IPS DF 19.7 (cell line): ENCODE data around the gene ZNF497.
A peak's percentile ranks its signal among the peaks of the same experiment; 100 is the strongest.
"Not testable (repeated sequence)": the region's sequence is repeated elsewhere in the genome, so short reads cannot be mapped to it uniquely, and the experiment has no call there.

Experiments used
- DNase-seq: peaks from one replicate; pipeline ENCODE4 v3.0.0-alpha.2; 2013; ENCODE audit warnings: low read depth, low spot score

Gene ZNF497

DNA sequence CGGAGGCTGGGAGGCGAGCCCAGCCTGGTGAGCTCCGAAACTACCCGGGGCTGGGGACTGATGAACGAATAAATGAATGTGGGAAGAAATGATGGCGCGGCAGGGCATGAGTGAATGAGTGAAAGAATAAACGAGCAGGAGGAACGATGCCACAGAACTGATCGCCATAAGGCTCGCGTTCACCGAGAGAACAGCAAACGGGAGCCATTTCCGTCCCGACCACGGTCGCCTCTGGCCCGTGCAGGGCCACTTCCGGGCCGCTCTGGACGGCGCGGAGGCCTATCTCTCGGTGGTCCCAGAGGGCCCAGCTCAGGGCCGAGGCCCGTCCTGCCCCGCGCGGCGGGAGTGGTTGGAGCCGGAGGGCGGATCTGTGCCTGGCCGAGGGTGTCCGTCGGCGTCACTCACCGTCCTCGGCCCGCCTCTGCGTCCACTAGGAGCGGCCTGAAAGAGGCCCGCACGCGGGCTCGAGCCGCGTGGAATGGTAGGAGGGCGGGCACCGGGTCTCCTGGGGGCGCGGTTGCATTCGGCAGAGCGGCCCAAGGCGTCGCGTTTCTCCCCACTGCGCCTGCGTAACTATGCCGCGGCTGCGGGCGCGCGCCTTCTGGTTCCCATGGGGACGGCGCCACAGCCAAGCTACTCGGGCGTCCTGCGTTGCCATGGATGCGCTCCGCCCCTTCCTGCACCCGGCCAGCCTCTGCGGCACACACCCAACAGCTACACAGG, at the start of gene ZNF497:
Gene ZNF497 (minus strand): TSS at position 480 of the 723 bp plus-strand sequence. CDS start 5,116 bp downstream, outside the sequence.
- peak; percentile 78 for DNase-seq

DNA sequence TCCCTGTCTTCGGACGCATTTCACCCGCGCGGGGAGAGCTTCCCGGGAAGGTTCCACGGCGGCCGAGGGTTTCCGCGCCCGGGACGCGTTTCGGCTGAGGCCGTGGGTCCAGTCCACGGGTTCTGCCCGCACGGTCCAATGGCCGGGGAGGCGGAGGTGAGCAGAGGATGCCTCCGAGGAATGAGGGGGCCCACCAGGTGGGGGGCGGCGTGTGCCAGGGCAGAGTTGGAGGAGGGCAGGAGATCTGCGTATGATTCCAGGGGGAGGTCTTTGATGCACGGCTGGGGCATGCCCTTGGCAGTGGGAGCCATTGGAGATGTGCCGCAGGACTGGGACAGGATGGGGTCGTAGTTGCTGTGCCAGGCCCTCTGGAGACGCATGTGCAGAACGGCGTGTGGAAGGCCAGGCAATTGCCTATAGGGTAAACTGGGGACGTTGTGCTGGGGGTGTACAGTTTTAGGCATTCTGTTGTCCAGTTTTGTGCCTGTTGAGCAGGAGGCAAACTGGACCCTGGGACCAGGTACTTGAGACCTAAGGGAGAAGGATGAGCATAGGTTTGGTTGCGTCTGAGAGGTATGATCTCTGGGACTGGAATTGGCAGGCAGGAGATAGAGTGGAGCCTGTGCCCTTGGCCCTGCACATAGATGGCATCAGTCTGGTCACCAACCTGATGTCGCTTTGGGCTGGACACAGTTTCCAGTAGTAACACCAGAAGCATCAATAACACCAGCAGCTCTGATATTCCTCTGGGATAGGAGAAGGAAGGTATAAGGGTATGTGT, 46.6 kb upstream of the ZNF497 start:
- no peak for DNase-seq

DNA sequence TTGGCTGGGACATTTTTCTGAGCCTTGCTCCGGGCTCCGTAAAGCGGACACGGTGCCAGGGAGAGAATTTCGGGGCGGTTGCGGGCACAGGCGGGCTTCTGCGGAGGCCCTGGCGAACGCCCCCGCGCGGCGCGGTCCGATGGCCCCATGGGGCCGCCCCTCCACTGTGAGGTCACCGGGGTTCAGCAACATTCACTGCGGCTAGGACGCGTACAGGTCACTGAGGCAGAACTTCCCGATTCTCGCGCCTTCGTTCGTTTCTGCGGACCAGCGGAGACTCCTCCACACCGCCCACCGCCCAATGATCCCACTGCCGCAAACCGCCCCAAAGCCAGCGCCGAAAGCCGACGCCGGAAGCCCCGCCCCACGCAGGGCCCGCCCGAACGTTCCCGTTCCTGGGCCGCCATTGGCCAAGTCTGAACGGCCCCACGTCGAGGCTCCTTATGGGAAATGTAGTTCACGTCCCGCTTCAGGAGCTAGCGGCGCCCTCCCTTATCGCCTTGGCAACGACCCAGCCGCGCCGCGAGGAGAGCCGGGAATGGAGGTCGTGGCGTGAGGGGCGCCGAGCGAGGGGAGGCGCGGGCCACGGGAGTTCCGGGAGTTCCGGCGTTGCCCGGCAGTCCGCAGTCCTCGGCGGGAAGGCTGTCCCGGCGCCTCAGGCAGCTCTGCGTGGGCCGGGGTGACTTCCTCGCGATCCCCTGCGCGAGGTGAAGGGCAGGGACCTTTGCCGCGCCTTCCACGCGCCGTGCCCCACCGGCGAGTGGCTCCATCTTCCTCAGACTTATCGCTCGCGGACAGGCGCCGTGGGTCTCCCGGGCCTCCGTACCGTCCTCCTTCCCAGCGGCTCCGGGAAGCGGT, 45.8 kb upstream of the ZNF497 start, which contains the start of gene ZNF584:
Gene ZNF584 (plus strand): TSS at position 498 of the 858 bp plus-strand sequence. CDS start 499 bp downstream, outside the sequence.
- DNase-seq, result peak; percentile 80

DNA sequence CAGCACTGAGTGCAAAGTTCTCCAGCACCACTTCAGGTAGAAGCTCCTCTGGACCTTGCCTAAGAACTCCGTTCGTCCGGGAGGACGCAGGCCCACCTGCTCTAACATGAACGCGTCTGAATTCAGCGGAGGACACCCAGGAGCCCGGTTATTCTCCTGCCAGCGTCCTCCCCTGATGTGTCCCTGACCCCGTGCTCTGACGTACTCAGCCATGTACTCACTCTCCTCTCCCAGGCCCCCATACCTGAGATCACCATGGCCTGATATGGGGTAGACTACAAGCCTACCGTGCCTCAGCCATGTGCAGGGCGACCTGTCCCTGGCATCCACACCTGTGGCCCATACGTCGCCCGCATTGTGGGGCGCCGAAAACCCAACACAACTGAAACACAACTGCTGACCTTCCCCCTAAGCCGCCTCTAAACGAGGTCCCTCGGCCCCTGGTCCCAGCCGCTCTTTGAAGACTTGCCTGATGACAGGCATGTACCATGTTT, 45.2 kb upstream of the ZNF497 start:
- no peak for DNase-seq

DNA sequence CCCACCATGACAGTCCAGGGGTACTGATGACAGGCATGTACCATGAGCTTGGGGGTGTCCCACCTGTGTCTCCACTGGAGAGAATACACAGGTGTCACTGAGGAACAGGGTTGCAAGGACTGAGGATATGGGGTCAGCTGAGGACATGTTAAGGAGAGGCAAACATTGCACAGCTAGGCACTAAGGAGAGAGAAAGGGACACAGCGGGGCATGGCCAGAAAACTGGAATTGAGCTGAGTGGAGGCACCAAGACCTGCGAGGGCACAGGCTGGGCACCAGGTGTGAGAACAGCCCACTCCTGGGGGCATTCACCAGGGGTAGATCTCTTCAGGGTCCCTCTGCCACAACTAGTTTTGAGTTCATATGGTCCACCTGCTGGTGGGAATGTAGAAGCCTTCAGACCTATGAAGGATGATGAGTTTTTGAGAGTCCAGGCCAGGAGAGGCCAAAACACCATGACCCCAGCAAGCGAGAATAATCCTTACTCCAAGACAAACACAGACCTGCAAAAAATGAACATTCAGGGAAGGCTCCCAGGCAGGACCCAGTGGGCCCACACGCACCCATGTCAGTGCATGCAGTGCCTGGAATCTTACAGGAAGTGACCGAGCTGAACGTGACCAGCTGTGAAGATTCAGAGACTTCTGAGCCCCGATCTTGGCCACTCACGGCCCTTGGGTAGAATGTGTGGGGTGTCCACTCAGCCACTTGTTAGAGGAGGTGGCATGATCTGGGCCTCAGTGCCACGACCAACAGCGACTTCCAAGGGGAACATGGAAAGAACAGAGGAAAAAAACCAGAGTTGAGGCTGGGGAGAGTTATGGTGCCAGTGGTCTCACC, 44.5 kb upstream of the ZNF497 start:
- no peak for DNase-seq

DNA sequence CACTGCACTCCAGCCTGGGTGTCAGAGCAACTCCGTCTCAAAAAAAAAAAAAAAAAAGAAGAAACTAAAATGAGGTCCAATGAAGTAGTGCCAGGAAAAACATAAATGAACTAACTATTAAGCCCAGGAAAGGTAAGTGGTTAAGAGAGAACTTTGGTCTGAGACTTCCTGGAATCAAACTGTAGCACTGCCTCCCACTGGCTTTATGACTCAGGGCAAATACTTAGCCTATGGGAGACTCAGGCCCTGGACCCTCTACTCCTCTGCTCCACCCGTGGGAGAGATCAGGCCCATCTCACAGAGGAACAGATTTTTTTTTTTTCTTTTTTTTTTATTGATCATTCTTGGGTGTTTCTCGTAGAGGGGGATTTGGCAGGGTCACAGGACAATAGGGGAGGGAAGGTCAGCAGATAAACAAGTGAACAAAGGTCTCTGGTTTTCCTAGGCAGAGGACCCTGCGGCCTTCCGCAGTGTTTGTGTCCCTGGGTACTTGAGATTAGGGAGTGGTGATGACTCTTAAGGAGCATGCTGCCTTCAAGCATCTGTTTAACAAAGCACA, 41.4 kb upstream of the ZNF497 start:
- DNase-seq, result not testable (repeated sequence)

DNA sequence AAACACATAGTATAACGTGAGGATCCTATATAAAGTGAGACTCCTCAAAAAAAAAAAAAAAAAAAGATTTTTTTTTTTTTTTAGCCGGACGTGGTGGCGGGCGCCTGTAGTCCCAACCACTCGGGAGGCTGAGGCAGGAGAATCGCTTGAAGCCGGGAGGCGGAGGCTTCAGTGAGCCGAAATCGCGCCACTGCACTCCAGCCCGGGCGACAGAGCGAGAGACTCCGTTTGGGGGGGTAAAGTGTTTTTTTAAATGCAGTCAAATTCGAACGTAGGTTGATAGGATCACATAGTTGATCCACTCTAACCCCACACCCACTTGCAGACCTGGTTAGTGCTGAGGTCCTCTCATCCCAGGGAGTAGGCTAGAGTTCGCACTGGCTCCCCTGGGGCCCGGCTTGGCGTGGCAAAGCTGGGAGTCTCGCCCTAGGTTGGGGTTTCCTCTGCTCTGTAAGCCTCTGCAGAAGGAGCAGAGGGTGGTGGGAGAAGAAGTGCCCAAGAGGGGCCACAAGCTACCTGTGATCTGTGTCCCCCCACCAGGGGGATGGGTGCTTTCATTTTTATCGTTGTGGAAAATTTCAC, 39.4 kb upstream of the ZNF497 start:
- DNase-seq, result no peak

DNA sequence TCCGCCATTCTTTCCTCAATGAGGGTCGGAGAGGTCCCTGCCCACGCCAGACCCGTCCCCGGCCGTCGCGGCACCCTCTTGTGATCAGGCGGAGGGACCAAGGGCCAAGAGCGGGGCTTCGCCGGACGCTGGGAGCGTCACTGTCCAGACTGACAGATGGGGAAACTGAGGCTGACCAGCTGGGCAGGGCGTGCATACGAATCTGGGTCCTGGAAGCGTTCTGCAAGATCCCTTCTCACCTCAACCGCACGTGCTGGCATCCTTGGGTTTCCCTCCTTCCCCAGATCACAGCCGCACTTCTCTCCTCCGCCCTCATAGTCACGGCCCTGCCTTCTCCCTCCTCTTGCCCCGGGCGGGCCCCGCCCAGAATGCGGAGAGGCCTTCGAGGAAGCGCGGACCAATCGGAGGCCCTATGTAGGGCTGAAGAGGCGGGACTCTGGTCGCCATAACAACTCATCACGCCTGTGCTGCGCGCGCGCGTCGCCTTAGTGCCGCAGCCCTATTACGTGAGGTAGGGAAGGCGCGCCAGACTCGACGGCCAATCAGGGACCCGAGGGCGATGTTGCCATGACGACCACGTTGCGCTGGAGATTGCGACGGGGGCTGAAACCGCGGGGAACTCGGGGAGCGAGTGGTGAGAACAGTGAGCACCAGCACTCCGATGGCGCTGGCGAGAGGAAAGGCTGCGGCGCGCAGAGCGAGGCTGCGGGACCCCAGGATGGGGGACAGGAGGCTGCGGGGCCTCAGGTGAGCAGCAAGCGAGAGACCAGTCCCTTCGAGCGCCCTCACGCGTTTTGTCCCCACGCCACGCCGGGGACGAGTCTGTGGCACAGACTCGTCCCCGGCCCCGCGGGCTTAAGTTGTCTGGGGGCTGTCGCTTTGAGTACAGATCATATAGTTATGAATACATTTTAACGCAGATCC, 38.6 kb upstream of the ZNF497 start:
- peak; percentile 96 for DNase-seq

DNA sequence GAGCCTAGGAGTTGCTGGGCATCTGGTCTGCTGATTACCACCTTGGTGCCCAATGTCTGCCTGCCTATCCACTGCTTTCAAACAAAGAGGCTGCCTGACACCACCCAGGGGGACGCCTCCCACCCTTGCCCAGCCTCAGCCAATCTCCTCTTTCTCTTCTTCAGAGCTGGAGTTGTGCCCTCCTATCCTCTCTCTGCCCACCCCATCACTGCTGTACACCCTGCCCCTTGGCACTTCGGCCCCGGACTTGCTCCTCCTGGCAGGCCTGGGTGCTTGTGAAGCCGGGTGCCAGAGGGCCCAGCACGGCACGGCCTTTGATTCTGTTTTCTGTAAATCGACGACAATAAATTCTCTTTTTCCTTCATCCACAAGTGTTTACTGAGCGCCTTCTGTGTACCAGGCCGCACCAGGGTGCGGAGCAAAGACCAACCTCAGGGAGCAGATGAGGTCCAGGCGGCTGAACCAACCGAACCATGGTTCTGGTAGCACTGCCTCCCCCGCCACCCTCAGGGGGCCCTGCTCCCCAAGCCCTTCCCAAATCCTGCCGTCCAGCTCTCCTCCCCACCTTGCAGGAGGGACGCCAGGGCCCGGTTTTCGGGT, 37.9 kb upstream of the ZNF497 start:
- DNase-seq, result no peak

DNA sequence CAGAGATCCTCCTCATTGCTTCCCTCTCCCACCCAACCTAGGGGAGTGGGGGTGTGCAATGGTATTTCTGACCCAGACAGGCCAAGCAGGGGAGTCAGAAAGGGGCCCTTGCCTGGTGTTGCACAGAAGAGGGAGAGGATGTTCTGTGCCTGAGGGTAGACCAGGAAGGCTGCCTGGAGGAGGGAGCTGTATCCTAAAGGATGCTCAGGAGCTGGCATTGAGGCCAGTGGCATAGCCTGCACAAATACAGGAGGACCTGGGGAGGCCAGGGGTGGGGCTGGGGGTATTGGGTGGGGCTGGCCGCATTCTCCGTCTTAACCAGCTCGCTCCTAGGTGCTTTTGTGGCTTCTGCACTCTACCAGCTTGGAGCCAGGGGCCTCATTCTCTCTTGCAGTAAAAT, 37.4 kb upstream of the ZNF497 start:
- no peak for DNase-seq

DNA sequence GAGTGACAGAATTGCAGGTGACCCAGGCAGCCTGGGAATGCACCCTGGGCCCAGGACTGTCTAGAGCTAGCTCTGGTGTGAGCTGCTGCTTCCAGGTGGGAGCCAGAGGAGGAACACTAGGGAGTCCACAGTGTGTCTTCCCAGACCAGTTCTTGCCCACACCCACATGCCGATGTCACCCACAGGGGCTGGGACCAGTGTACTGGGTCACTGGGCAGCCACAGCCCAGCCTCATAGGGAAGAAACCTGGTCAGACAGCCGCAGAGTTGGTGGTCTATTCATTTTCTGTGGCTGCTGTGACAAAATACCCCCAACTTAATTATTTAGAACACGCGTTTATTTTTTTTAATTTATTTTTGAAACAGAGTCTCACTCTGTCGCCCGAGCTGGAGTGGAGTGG, 36.0 kb upstream of the ZNF497 start:
- DNase-seq, result no peak

DNA sequence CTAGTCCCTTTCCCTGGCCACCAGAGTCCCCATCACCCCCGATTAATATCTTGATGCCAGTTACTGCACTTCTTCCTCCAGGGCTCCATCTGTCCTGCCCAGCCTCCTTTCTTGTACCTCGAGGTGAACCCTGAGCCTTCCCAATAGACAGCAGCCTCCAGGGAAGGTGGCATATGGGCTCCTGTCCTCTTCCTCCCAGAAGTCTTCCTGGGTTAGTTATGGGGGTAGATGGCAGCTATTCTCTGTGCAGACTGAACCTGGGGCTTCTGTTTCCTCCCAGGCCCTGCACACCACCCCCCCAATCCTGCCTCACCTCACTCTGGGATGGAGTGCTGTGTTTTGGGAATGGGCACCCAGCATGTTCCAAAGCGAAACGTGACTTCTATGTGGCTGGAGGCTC, 35.5 kb upstream of the ZNF497 start:
- DNase-seq, result no peak

DNA sequence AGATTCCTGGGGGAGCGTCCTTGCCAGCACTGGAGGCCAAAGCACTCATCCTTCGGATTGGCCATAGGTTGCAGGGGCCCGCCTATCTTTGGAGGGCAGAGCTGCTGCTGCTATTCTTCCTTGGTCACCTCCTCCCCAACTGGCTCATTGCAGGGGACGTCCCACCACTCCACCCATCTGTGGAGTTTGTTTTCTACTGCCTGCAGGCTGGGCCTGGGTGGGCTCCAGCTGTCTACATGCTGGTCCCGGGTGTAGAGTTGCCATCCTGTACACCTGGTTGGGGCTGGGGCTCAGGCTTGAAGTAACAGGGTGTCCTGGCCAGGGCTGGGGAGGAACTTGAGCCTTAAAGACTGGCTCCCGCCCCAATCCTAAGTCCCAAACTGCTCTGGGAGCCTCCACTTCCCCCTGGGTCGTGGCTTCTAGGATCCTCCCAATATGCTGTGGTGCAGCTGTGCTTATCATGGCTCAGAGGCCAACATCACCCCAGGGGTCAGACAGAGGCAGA, 35.0 kb upstream of the ZNF497 start:
- DNase-seq, result no peak

DNA sequence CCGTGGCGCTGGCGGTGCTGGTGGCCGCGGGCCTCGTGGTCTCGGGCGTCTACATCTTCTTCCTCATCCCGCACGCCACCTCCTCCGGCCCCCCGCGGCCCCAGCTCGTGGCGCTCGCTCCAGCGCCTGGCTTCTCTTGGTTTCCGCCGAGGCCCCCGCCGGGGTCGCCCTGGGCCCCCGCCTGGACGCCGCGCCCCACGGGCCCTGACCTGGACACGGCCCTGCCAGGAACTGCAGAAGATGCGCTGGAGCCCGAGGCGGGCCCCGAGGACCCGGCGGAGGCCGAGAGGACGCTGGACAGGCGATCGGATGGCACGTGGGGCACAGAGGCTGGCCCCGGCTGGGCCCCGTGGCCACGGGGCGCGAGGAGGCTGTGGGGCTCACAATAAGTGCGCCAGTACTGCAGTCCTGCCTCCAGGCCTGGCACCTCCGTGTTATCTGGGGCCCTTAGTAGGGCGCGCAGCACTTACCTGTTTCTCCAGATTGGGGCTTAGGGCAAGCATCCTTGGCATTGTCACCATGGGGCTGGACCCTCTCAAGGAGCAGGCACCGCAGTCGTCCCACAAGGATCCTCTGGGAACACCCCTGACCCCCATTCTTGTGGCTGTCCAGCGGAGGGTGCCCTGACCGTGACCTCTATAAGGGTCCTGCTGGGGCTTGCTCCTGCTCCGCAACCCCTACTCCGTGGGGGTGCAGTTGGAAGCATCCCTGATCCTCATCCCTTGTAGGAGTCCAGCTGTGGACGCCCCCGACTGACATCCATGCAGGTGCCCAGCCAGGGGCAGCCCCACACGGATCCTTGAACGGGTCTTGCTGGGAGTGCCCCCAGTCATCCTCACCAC, 34.4 kb upstream of the ZNF497 start:
- no peak for DNase-seq

DNA sequence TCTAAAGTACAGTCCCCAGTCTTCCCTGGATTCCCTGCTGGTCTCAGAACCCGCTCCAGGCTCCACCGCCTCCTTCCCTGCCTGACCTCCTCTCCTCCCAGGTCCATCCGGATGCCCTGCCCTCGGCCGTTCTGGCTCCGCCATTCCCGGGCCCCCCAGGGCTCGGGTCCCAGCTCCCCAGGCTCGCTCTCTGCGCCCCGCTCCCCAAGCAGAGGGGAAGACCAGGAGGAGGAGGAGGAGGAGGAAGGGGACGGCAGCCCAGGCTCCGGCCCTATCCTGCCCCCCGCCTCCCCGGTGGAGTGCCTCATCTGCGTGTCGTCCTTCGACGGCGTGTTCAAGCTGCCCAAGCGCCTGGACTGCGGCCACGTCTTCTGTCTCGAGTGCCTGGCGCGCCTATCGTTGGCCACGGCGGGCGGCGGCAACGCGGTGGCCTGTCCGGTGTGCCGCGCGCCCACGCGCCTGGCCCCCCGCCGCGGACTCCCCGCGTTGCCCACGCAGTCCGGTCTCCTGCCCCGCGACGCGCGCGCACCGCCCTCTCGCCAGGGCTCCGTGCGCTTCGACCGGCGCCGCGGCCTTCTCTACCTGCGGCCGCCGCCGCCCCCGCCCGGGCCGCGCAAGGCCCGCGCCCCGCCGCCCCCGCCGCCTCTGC, 33.6 kb upstream of the ZNF497 start:
- DNase-seq, result no peak

DNA sequence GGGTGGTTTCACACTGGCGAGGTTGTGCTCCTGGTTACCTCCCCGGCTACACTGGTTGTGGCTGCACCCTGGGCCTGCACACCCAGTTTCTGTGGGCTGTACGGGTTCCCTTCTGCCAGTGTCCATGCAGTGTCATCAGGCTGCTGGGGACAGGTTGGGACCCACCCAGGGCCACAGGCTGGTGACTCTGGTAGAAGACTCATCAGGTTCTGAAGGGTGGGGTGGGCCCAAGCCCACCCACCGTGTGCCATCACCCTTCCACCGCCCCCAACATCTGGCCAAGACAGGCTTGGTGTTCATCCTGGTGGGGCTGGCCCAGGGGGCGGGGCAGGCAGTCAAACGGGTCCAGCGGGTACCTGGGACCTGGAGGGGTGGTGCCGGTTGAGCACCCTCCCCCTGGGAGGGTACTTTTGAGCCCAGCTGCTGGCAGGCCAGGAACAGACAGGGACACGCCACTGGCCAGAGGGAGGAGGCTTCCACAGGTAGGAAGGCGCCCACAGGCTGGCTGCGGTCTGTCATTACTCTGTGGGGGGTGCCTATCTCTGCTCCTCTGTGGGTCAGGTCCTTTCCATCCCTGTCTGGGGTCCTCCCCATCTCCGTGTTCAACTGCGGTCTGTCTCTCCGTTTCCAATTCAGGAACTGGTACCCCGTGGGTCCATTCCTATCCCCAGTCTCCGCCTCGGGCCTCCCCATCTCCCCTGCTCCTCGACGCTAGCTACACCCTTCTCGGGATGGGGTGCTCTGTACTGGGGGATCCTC, 32.8 kb upstream of the ZNF497 start, which contains the start of gene RNF225:
Gene RNF225 (plus strand): TSS at position 437 of the 759 bp plus-strand sequence. CDS start 434 bp downstream, outside the sequence.
- DNase-seq, result no peak
